Neuronal stem cell (in vitro differentiated cells): ENCODE results near the gene DENND1B. TPM values are rescaled to one million over a fixed set of nuclear protein-coding genes. Genes with fewer than 3 reads are reported as not detected.

Source experiments
- DNase-seq: peaks from one replicate; pipeline ENCODE4 v3.0.0-alpha.2; 2013; ENCODE audit warnings: low spot score
- H2AFZ ChIP-seq: one replicate; pipeline ENCODE4 v1.6.1; 2013; ENCODE audit warnings: mild to moderate bottlenecking, low read length, inconsistent platforms
- H2AK5ac ChIP-seq: 2 replicates; pipeline ENCODE4 v1.6.1; 2013; ENCODE audit warnings: low read depth, mild to moderate bottlenecking, inconsistent platforms, low read length, moderate library complexity, mixed read lengths
- H2BK120ac ChIP-seq: 2 replicates; pipeline ENCODE4 v1.6.1; 2013; ENCODE audit warnings: low read depth, mild to moderate bottlenecking, inconsistent platforms, low read length, moderate library complexity, mixed read lengths
- H2BK12ac ChIP-seq: one replicate; pipeline ENCODE4 v1.6.1; 2013; ENCODE audit warnings: low read length, inconsistent platforms
- H2BK15ac ChIP-seq: 2 replicates; pipeline ENCODE4 v1.6.1; 2013; ENCODE audit warnings: mild to moderate bottlenecking, low read length, inconsistent platforms, mixed read lengths
- H2BK5ac ChIP-seq: one replicate; pipeline ENCODE4 v1.6.1; 2013; ENCODE audit warnings: inconsistent platforms, mild to moderate bottlenecking, low read length, moderate library complexity
- H3K14ac ChIP-seq: one replicate; pipeline ENCODE4 v1.6.1; 2013; ENCODE audit warnings: low read length, inconsistent platforms
- H3K18ac ChIP-seq: 2 replicates; pipeline ENCODE4 v1.6.1; 2013; ENCODE audit warnings: low read length, inconsistent platforms
- H3K23ac ChIP-seq: 2 replicates; pipeline ENCODE4 v1.6.1; 2013; ENCODE audit warnings: low read depth, mild to moderate bottlenecking, mixed read lengths, low read length, inconsistent platforms; ENCODE audit not compliant: poor library complexity
- H3K27ac ChIP-seq: replicated peaks from 3 replicates; pipeline ENCODE4 v1.5.1; 2013; ENCODE audit warnings: low read length, inconsistent platforms
- H3K27me3 ChIP-seq, 3 experiments: 2 replicates each; pipeline ENCODE4 v1.6.1; 2013; ENCODE audit warnings: low read length in 3 of 3, mild to moderate bottlenecking in 2 of 3, inconsistent platforms in 1 of 3, low read depth in 1 of 3, mixed read lengths in 1 of 3, moderate library complexity in 1 of 3; ENCODE audit not compliant: control insufficient read depth in 3 of 3, insufficient read depth in 3 of 3
- H3K36me3 ChIP-seq, 2 donors: replicated peaks in 1 of 2; 2 replicates each; pipeline ENCODE4 v1.6.1; 2013; ENCODE audit warnings: low read length in 2 of 2; ENCODE audit not compliant: control insufficient read depth in 2 of 2, insufficient read depth in 2 of 2
- H3K4ac ChIP-seq: 2 replicates; pipeline ENCODE4 v1.6.1; 2013; ENCODE audit warnings: inconsistent platforms, mild to moderate bottlenecking, low read length, moderate library complexity
- H3K4me1 ChIP-seq, 2 donors: 1 replicate in 1 of 2; 2 replicates in 1 of 2; pipeline ENCODE4 v1.6.1; 2013; ENCODE audit warnings: low read length in 2 of 2, low read depth in 1 of 2; ENCODE audit not compliant: control insufficient read depth in 2 of 2, insufficient read depth in 1 of 2
- H3K4me2 ChIP-seq: one replicate; pipeline ENCODE4 v1.6.1; 2013; ENCODE audit warnings: mild to moderate bottlenecking, low read length, inconsistent platforms; ENCODE audit not compliant: insufficient read depth, poor library complexity, severe bottlenecking
- H3K4me3 ChIP-seq, 2 donors: 2 replicates each; pipeline ENCODE4 v1.5.1; 2013; ENCODE audit warnings: low read length in 2 of 2, mild to moderate bottlenecking in 2 of 2, inconsistent platforms in 1 of 2, moderate library complexity in 1 of 2
- H3K79me1 ChIP-seq: one replicate; pipeline ENCODE4 v1.6.1; 2013; ENCODE audit warnings: low read depth, mild to moderate bottlenecking, inconsistent platforms, low read length, moderate library complexity
- H3K9ac ChIP-seq: one replicate; pipeline ENCODE4 v1.6.1; 2013; ENCODE audit warnings: mild to moderate bottlenecking, low read depth, low read length, inconsistent platforms; ENCODE audit not compliant: poor library complexity
- H3K9me3 ChIP-seq, 2 donors: replicated peaks in 1 of 2; 2 replicates each; pipeline versions ENCODE3 to v1.6.1; 2013; ENCODE audit warnings: low read length in 2 of 2, mild to moderate bottlenecking in 2 of 2, inconsistent platforms in 1 of 2, low read depth in 1 of 2, mixed read lengths in 1 of 2, moderate library complexity in 1 of 2; ENCODE audit not compliant: control insufficient read depth in 2 of 2, insufficient read depth in 1 of 2
- H4K8ac ChIP-seq: one replicate; pipeline ENCODE4 v1.6.1; 2013; ENCODE audit warnings: low read depth, mild to moderate bottlenecking, inconsistent platforms, low read length, moderate library complexity
- H4K91ac ChIP-seq: one replicate; pipeline ENCODE4 v1.6.1; 2013; ENCODE audit warnings: low read length, low read depth, mild to moderate bottlenecking, inconsistent platforms; ENCODE audit not compliant: poor library complexity
- WGBS, 2 donors: extraction: QIAGEN DNeasy Blood & Tissue Kit; methylation state at CpG; one replicate each; pipeline ENCODE4 v1.1.7; 2013; ENCODE audit warnings: missing lambda C conversion rate in 2 of 2, mixed read lengths in 1 of 2; ENCODE audit not compliant: insufficient read length in 2 of 2, insufficient replicate concordance in 1 of 2; ENCODE audit errors: extremely low coverage in 2 of 2; 5-methylcytosine and 5-hydroxymethylcytosine counted together
- polyA plus RNA-seq, 2 experiments: library from polyadenylated mRNA; stranded (reverse); fragments of 200-250 nt; gene quantifications; one replicate each; pipeline ENCODE4 v1.2.3, GENCODE V29; 2013

DENND1B gene
- 4.9 TPM for polyA plus RNA-seq (2013, experiment 1 of 2)
- polyA plus RNA-seq (2013, experiment 2 of 2) = 5.2 TPM

GRCh38 chr1:197775282-197776262, at the start of gene DENND1B:
DENND1B (minus strand) TSS chr1:197775480; CDS start chr1:197775155, 325 bp downstream.
- H3K27ac ChIP-seq = no peak within 1 kb of the TSS

GRCh38 chr1:197814306-197814705, 39.0 kb upstream of the DENND1B start:
- Histone ChIP-seq H3K4ac (no peak overlapping the region), H3K27ac (no peak overlapping the region), H3K4me1 (no peaks in the 10 kb centered on the region), H3K9me3 (no peaks in the 10 kb centered on the region), H3K9ac (no peak overlapping the region), H2BK15ac (no peak overlapping the region), H2BK120ac (no peak overlapping the region), H3K27me3 (no peaks in the 10 kb centered on the region), H4K91ac (no peak overlapping the region), H3K36me3 (no peaks in the 10 kb centered on the region), H3K4me2 (no peak overlapping the region), H4K8ac (no peak overlapping the region), H2BK12ac (no peak overlapping the region), H2AK5ac (no peak overlapping the region), H3K4me3 (no peak overlapping the region), H3K18ac (no peak overlapping the region), H3K23ac (no peak overlapping the region), H2BK5ac (no peak overlapping the region), H3K14ac (no peak overlapping the region), H3K79me1 (no peaks in the 10 kb centered on the region), H2AFZ (no peak overlapping the region)
- no CpG with 5 or more reads among the region's 2 CpGs for WGBS, 2 donors
- no peak for DNase-seq

More at GRCh38 chr1:197775282-197776262, at the start of gene DENND1B:
- H3K23ac ChIP-seq = peak within 1 kb of the TSS; percentile 62
- H3K9ac ChIP-seq = peak within 1 kb of the TSS; percentile 86
- no CpG with 5 or more reads among the region's 51 CpGs for WGBS, 2 donors
- H3K4me3 ChIP-seq = peak within 1 kb of the TSS; percentile 57 to 91
- H3K4me1 ChIP-seq = peaks cover 2 to 3% of the 10 kb centered on the region in 2 donors
- H2BK120ac ChIP-seq = peak within 1 kb of the TSS; percentile 72
- H3K79me1 ChIP-seq = no peaks in the 10 kb centered on the region
- H3K4ac ChIP-seq = no peak within 1 kb of the TSS
- DNase-seq = peak; percentile 62
- peak within 1 kb of the TSS; percentile 98 for H2AFZ ChIP-seq
- peak within 1 kb of the TSS; percentile 71 for H3K4me2 ChIP-seq
- peak within 1 kb of the TSS; percentile 87 for H2BK5ac ChIP-seq
- H3K9me3 ChIP-seq = no peaks in the 10 kb centered on the region
- peak within 1 kb of the TSS; percentile 58 for H2BK12ac ChIP-seq
- H3K14ac ChIP-seq = peak within 1 kb of the TSS; percentile 47
- peak within 1 kb of the TSS; percentile 88 for H3K18ac ChIP-seq
- no peaks in the 10 kb centered on the region for H3K36me3 ChIP-seq
- peak within 1 kb of the TSS; percentile 18 for H2AK5ac ChIP-seq
- H4K91ac ChIP-seq = no peak within 1 kb of the TSS
- H3K27me3 ChIP-seq = peaks cover 0 to 49% (median 0%) of the 10 kb centered on the region in 3 experiments
- H2BK15ac ChIP-seq = peak within 1 kb of the TSS; percentile 80
- H4K8ac ChIP-seq = no peak within 1 kb of the TSS

GRCh38 chr1:197813741-197814140, 38.5 kb upstream of the DENND1B start:
- no peak overlapping the region for H2AK5ac ChIP-seq
- H3K14ac ChIP-seq = no peak overlapping the region
- no CpG with 5 or more reads among the region's 5 CpGs for WGBS, 2 donors
- no peak overlapping the region for H2BK15ac ChIP-seq
- H4K8ac ChIP-seq = no peak overlapping the region
- no peak overlapping the region for H3K9ac ChIP-seq
- no peak overlapping the region for H2BK12ac ChIP-seq
- no peak overlapping the region for H3K4me2 ChIP-seq
- H3K4me1 ChIP-seq = no peaks in the 10 kb centered on the region
- H3K4me3 ChIP-seq = no peak overlapping the region
- H4K91ac ChIP-seq = no peak overlapping the region
- H3K9me3 ChIP-seq = no peaks in the 10 kb centered on the region
- no peaks in the 10 kb centered on the region for H3K79me1 ChIP-seq
- no peaks in the 10 kb centered on the region for H3K27me3 ChIP-seq
- no peak overlapping the region for H2AFZ ChIP-seq
- no peak overlapping the region for H2BK120ac ChIP-seq
- no peak overlapping the region for H3K27ac ChIP-seq
- H3K4ac ChIP-seq = no peak overlapping the region
- H2BK5ac ChIP-seq = no peak overlapping the region
- DNase-seq = no peak
- H3K36me3 ChIP-seq = no peaks in the 10 kb centered on the region
- no peak overlapping the region for H3K23ac ChIP-seq
- no peak overlapping the region for H3K18ac ChIP-seq

- no peak overlapping the region for H2BK5ac ChIP-seq
- no peak overlapping the region for H4K91ac ChIP-seq
- H3K4me2 ChIP-seq = no peak overlapping the region
- H3K23ac ChIP-seq = no peak overlapping the region
- no peaks in the 10 kb centered on the region for H3K36me3 ChIP-seq
- H3K4me1 ChIP-seq = no peaks in the 10 kb centered on the region
- no peak overlapping the region for H3K9ac ChIP-seq
- no peak overlapping the region for H3K4ac ChIP-seq
- no peak overlapping the region for H4K8ac ChIP-seq
- H3K14ac ChIP-seq = no peak overlapping the region
- no peak overlapping the region for H3K4me3 ChIP-seq
- H3K27ac ChIP-seq = no peak overlapping the region
- H3K9me3 ChIP-seq = no peaks in the 10 kb centered on the region
- H3K18ac ChIP-seq = no peak overlapping the region
- no peak overlapping the region for H2BK12ac ChIP-seq
- H3K79me1 ChIP-seq = no peaks in the 10 kb centered on the region
- H2AK5ac ChIP-seq = no peak overlapping the region
- WGBS, 2 donors = no CpG with 5 or more reads among the region's 1 CpG
- no peak for DNase-seq
- no peak overlapping the region for H2BK15ac ChIP-seq
- H2AFZ ChIP-seq = no peak overlapping the region
- H3K27me3 ChIP-seq = no peaks in the 10 kb centered on the region
- no peak overlapping the region for H2BK120ac ChIP-seq
Observed at GRCh38 chr1:197811769-197812168, 36.5 kb upstream of the DENND1B start.
